ENCODE data around the gene DCLK2. TPM values are rescaled to one million over a fixed set of nuclear protein-coding genes. Genes with fewer than 3 reads are reported as not detected.

Gene DCLK2
- total RNA-seq, 2 experiments from 2014 or later, result not detected

- peaks cover 4% of the 10 kb centered on the region for H3K4me1 Mint-ChIP-seq
- H3K4me3 Mint-ChIP-seq, result no peak overlapping the region
- peaks cover 78% of the 10 kb centered on the region for H3K36me3 Mint-ChIP-seq
- no peak overlapping the region for H3K27ac Mint-ChIP-seq
- no peaks in the 10 kb centered on the region for H3K27me3 Mint-ChIP-seq
- no peak for DNase-seq
- peaks cover 7% of the 10 kb centered on the region for H3K9me3 Mint-ChIP-seq
These were observed 202.0 kb downstream of the DCLK2 start for GRCh38 chr4:150280081-150280895.

- Mint-ChIP-seq H3K36me3 (peaks cover 76% of the 10 kb centered on the region), H3K4me1 (peaks cover 4% of the 10 kb centered on the region), H3K27ac (no peak overlapping the region), H3K9me3 (peaks cover 6% of the 10 kb centered on the region), H3K4me3 (no peak overlapping the region), H3K27me3 (no peaks in the 10 kb centered on the region)
- DNase-seq, result no peak
These were observed 202.7 kb downstream of the DCLK2 start for GRCh38 chr4:150280975-150281374.

DNA sequence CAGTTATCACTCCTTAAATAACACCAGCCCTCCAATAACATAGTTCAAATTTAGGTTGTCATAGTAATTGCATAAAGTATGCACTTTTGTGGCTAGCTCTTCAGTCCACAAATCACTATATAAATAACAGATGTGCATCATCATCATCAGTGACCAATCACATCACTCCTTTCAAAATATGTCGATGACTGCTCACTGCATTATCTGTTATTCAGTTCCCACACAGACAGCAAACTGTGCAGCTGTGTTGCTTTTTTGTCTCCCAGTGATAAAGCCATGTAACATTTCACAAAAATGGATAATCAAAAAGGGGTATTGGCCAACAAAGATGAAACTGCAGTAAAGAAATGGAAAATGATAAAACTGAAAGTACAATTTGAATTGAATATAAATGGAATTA is 205.4 kb downstream of the DCLK2 start:
- peaks cover 4% of the 10 kb centered on the region for H3K4me1 Mint-ChIP-seq
- no peaks in the 10 kb centered on the region for H3K27me3 Mint-ChIP-seq
- DNase-seq, result no peak
- H3K4me3 Mint-ChIP-seq, result no peak overlapping the region
- no peaks in the 10 kb centered on the region for H3K9me3 Mint-ChIP-seq
- no peak overlapping the region for H3K27ac Mint-ChIP-seq
- H3K36me3 Mint-ChIP-seq, result peaks cover 53% of the 10 kb centered on the region

DNA sequence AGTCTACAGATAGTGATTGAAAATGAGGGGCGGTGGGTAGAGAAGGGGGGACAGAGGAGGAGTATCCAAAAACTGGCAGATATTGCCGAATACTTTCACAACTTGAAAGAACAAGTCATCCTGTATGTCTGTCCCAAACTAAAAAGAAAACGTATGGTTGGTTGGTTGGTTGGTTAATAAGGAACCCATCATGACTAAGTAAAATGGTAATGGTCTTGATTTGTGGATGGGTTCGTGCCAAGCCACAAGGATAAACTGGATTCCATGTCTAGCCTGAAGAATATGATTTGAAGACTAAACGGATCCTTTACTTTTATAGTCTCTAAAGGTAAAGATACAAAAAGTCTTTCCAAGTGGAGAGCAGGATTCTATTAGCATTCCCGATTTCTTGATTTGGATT is 208.4 kb downstream of the DCLK2 start:
- Mint-ChIP-seq H3K9me3 (no peaks in the 10 kb centered on the region), H3K4me1 (peaks cover 5% of the 10 kb centered on the region), H3K27me3 (no peaks in the 10 kb centered on the region), H3K27ac (no peak overlapping the region), H3K36me3 (peaks cover 24% of the 10 kb centered on the region), H3K4me3 (no peak overlapping the region)
- DNase-seq, result no peak

DNA sequence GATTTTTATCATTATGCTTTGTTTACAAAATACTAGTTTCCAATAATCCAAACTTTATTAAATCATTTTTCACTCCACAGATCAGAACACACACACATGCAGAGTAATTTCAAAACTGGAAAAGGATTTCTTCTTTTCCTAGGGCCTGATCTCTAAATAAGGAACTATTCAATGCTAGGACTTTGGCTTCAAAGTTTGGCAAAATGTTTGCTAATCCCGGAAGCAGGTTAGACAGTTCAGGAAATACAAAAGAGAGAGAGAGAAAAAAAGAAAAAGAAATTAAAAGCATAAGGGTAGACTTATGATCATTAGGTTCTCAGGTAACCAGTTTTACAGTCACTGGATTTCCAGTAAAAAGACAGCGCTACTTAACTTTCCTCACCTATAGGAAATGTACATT is 211.0 kb downstream of the DCLK2 start:
- peaks cover 17% of the 10 kb centered on the region for H3K36me3 Mint-ChIP-seq
- H3K4me1 Mint-ChIP-seq, result peaks cover 1% of the 10 kb centered on the region
- H3K9me3 Mint-ChIP-seq, result peaks cover 3% of the 10 kb centered on the region

DNA sequence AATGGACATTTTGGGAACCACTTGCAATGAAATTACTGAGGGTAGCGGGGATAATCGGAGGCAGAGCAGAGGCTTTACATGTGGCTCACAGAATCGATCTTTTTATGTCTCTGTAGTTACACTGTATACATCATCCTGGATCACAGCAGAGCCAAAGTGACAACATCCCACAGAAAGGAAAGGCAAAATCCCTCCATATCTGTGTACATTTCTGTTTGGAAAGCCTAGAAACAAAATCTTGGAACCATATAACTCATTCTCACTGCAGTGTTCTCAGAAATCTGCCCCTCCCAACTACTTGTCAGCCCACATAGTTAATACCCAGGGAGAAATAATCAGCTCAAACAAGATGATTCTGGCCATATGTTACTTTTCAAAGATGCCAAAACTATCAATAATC is 211.6 kb downstream of the DCLK2 start:
- Mint-ChIP-seq H3K4me3 (no peak overlapping the region), H3K27me3 (no peaks in the 10 kb centered on the region), H3K27ac (no peak overlapping the region), H3K9me3 (peaks cover 3% of the 10 kb centered on the region), H3K4me1 (peaks cover 1% of the 10 kb centered on the region), H3K36me3 (peaks cover 17% of the 10 kb centered on the region)
- DNase-seq, result no peak

More for the DNA sequence above, 211.0 kb downstream of the DCLK2 start:
- no peak overlapping the region for H3K4me3 Mint-ChIP-seq
- no peak overlapping the region for H3K27ac Mint-ChIP-seq
- H3K27me3 Mint-ChIP-seq, result no peaks in the 10 kb centered on the region
- DNase-seq, result no peak

DNA sequence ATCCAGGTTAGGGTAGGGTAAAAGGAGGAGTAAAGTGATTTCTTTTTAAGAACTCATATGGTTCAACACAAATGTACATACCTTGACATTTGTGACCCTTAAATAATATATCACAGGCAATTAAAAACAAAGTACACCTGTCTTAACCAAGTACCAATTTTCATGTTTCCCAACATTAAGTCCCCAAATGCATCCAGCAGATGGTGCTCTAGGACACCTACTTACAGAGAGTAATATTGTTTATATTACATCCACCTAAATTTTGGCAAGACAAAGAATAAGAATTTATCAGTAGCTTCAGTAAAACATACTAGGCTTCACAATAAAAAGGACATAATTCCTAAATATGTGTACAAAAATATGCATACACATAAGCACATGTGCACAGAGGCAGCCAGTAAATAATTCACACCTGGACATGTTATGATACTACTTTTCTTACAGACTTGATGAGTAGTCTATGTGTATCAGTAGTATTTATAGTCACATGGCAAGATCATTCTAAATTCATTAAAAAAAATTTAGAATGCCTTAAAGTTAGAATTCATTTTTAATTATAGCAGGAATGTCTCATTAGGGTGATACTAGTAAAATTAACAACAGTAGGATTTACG is 219.7 kb downstream of the DCLK2 start:
- no peak for DNase-seq
- no peak overlapping the region for H3K27ac Mint-ChIP-seq
- H3K4me3 Mint-ChIP-seq, result no peak overlapping the region
- no peaks in the 10 kb centered on the region for H3K27me3 Mint-ChIP-seq
- H3K4me1 Mint-ChIP-seq, result peaks cover 6% of the 10 kb centered on the region
- peaks cover 10% of the 10 kb centered on the region for H3K36me3 Mint-ChIP-seq
- H3K9me3 Mint-ChIP-seq, result no peaks in the 10 kb centered on the region

GRCh38 chr4:150299816-150300215 is 221.6 kb downstream of the DCLK2 start:
- DNase-seq, result no peak
- no peak overlapping the region for H3K4me3 Mint-ChIP-seq
- H3K27me3 Mint-ChIP-seq, result no peaks in the 10 kb centered on the region
- peaks cover 6% of the 10 kb centered on the region for H3K4me1 Mint-ChIP-seq
- no peaks in the 10 kb centered on the region for H3K9me3 Mint-ChIP-seq
- no peak overlapping the region for H3K27ac Mint-ChIP-seq
- H3K36me3 Mint-ChIP-seq, result peaks cover 6% of the 10 kb centered on the region

- H3K27me3 Mint-ChIP-seq, result no peaks in the 10 kb centered on the region
- no peak overlapping the region for H3K4me3 Mint-ChIP-seq
- H3K4me1 Mint-ChIP-seq, result peaks cover 6% of the 10 kb centered on the region
- no peaks in the 10 kb centered on the region for H3K9me3 Mint-ChIP-seq
- no peak overlapping the region for H3K27ac Mint-ChIP-seq
- peak; percentile 32 for DNase-seq
- H3K36me3 Mint-ChIP-seq, result peaks cover 8% of the 10 kb centered on the region
These were observed 224.3 kb downstream of the DCLK2 start for GRCh38 chr4:150302553-150302952.

- H3K9me3 Mint-ChIP-seq, result no peaks in the 10 kb centered on the region
These were observed 227.8 kb downstream of the DCLK2 start for GRCh38 chr4:150305995-150306394.

GRCh38 chr4:150306719-150307118 is 228.5 kb downstream of the DCLK2 start:
- Mint-ChIP-seq H3K27me3 (no peaks in the 10 kb centered on the region), H3K9me3 (no peaks in the 10 kb centered on the region), H3K36me3 (peaks cover 4% of the 10 kb centered on the region), H3K27ac (no peak overlapping the region), H3K4me3 (no peak overlapping the region), H3K4me1 (peaks cover 3% of the 10 kb centered on the region)
- no peak for DNase-seq

More at GRCh38 chr4:150305995-150306394, 227.8 kb downstream of the DCLK2 start:
- peaks cover 6% of the 10 kb centered on the region for H3K4me1 Mint-ChIP-seq
- peaks cover 8% of the 10 kb centered on the region for H3K36me3 Mint-ChIP-seq
- no peak for DNase-seq
- no peaks in the 10 kb centered on the region for H3K27me3 Mint-ChIP-seq
- no peak overlapping the region for H3K27ac Mint-ChIP-seq
- H3K4me3 Mint-ChIP-seq, result no peak overlapping the region

Measured in activated naive CD8-positive, alpha-beta T cell treated with anti-CD3 and anti-CD28 coated beads for 36 hours (primary cell).